ENCODE results near the gene CCDC66.
"Not testable (repeated sequence)": the region's sequence is repeated elsewhere in the genome, so short reads cannot be mapped to it uniquely, and the experiment has no call there.

Gene CCDC66

DNA sequence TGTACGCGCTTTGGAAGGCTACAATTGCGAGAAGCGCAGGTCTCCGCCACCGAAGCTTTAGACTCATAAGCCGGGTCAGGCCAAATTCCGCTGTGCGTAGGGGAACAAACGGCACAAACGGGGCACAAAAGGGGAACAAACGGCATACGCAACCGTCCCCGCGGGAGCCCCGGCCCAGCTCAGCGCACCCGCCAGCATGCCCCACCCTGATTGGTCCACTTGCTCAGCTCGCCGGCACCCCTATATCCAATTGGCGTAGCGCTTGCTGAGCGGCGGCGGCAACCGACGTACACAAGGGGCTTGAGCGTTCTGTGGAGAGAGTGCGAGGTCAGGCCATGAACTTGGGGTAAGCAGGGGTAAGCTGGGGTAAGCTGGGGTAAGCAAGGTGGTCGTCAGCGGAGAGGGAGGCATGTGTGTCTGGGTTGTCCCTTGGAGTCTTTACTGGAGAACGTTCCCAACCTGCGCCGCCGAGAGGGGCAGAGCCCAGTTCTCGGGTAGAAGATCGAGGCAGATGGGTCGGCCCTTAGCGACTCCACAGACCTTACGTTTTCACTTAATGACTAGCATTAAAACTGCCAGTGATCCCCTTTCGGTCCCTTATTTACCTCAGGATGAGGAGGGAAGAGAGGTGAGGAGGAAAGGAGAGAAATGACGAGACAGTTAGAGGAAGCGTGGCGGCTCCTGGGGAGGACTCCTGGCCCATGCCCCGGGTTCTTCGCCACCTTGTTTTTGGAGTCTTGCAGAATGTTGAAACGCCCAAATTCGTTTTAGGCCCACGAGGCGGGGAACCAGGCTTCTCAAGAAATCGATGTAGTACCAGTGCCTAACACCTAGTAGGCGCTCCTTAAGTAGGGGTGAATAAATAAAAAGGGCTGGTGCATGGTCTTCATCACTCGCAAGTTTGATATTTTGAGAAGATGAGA lies at the start of gene CCDC66:
Gene CCDC66 (plus strand): TSS at position 268 of the 923 bp plus-strand sequence. CDS start 68 bp downstream, at position 336.
- DNase-seq (ENCODE audit: low read depth in 2 of 3, low spot score in 2 of 3) = peak; percentile 74 to 90 (median 83)

GRCh38 chr3:56519641-56520040 lies 37.3 kb upstream of the CCDC66 start:
- no peak for DNase-seq (ENCODE audit: low read depth in 2 of 3, low spot score in 2 of 3)

DNA sequence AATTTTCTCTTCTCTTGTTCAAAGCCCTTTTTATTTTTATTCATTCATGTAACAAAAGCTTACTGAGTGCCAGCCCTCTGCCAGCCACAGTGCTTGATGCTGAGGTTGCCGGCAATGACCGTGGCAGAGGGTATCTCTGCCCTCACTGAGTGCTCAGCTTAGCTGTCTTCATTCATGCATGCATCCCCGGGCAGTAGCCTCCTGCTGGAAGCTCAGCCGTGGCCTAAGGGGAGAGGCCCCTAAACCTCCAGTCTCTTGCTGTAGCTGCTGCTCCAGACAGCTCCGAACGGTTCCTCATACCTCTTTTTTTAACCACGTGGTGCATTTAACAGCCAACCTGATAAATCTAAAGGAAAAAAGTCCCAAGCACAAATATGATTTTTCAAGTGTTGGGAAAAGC lies 34.6 kb upstream of the CCDC66 start:
- DNase-seq (ENCODE audit: low read depth in 2 of 3, low spot score in 2 of 3) = no peak

DNA sequence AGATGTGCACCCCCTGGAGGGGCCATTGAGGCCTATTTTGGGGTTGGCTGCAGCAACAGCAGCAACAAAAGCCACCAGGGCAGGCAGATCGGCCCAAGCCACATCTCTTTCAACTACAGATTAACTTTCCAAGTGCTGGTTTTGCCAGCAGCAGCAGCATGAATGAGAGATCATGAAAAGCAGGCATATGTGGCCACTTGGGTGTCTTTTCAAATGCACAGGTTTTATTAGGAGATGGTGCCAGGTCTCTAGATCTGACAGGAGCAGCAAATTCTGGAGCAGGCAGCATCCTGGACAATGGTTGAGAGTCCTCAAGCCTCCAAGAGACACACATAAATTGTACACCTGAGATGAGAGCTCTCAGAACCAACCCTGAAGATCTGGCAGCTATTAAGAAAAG lies 31.7 kb upstream of the CCDC66 start:
- no peak for DNase-seq (ENCODE audit: low read depth in 2 of 3, low spot score in 2 of 3)

DNA sequence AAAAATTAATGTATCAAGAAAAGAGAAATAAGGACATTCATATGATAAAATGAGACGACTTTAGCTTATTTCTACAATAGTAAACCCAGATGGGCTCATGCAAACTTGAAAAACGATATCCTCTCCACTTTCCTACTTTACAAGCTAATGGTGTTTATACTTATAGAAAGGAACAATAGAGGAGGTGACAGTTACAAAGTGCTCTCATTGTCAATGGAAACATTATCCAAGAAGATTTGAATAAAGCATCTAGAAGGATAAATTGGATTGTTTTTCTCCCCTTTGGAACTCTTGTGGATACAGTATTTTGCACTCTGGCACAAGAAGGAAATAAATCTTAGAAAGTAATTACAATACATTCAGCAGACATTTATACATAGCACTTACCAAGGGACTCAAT lies 20.2 kb upstream of the CCDC66 start:
- no peak for DNase-seq (ENCODE audit: low read depth in 2 of 3, low spot score in 2 of 3)

GRCh38 chr3:56547486-56547885 lies 9.5 kb upstream of the CCDC66 start:
- no peak for DNase-seq (ENCODE audit: low read depth in 2 of 3, low spot score in 2 of 3)

GRCh38 chr3:56557831-56558170 lies 826 bp downstream of the CCDC66 start:
- DNase-seq (ENCODE audit: low read depth in 2 of 3, low spot score in 2 of 3) = no peak

DNA sequence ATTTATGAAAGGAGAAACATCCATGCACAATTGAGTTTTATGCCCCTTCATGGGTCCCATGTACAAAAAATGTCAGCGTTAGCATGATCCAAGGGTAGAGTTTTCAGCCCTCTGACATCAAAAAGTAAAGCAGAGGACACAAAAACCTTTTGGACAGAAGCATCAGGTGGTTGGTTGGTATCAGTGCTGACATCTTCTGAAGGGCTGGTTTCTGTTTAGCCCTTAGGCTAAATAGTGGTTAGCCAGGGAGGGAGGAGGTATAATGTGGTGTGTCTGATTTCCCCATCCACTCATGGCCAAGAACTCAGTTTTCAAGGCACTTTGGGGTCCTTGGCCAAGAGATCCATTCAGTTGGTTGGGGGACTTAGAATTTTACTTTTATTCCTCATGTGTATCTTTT lies 16.5 kb downstream of the CCDC66 start:
- no peak for DNase-seq (ENCODE audit: low read depth in 2 of 3, low spot score in 2 of 3)

DNA sequence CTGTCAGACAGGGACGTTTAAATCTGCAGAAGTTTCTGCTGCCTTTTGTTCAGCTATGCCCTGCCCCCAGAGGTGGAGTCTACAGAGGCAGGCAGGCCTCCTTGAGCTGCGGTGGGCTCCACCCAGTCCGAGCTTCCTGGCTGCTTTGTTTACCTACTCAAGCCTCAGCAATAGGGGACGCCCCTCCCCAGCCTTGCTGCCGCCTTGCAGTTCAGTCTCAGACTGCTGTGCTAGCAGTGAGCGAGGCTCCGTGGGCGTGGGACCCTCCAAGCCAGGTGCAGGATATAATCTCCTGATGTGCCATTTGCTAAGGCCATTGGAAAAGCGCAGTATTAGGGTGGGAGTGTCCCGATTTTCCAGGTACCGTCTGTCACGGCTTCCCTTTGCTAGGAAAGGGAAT lies 25.0 kb downstream of the CCDC66 start:
- DNase-seq (ENCODE audit: low read depth in 2 of 3, low spot score in 2 of 3) = not testable (repeated sequence)

GRCh38 chr3:56584275-56584674 lies 27.3 kb downstream of the CCDC66 start:
- DNase-seq (ENCODE audit: low read depth in 2 of 3, low spot score in 2 of 3) = not testable (repeated sequence)

DNA sequence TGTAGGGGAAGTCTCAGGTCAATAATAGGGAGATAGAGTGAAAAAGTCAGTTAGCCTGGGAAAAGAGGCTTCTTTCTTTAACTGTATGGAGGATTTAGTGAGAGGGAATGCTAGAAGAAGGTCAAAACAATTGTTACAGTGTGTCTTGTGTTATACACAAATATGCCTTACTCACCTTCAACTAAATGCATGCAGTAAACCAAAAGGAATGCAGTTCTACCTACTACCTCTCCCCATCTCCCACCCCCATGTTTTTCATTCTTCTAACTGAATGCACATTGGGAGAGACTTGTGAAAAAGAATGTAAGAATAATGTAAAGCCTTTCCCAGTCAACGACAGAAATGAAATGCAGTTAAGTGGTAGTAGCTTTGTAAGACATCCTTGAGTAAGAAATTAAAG lies 33.8 kb downstream of the CCDC66 start:
- DNase-seq (ENCODE audit: low read depth in 2 of 3, low spot score in 2 of 3) = no peak

- no peak for DNase-seq (ENCODE audit: low read depth in 2 of 3, low spot score in 2 of 3)
Observed at GRCh38 chr3:56591262-56591661, 34.3 kb downstream of the CCDC66 start.

DNA sequence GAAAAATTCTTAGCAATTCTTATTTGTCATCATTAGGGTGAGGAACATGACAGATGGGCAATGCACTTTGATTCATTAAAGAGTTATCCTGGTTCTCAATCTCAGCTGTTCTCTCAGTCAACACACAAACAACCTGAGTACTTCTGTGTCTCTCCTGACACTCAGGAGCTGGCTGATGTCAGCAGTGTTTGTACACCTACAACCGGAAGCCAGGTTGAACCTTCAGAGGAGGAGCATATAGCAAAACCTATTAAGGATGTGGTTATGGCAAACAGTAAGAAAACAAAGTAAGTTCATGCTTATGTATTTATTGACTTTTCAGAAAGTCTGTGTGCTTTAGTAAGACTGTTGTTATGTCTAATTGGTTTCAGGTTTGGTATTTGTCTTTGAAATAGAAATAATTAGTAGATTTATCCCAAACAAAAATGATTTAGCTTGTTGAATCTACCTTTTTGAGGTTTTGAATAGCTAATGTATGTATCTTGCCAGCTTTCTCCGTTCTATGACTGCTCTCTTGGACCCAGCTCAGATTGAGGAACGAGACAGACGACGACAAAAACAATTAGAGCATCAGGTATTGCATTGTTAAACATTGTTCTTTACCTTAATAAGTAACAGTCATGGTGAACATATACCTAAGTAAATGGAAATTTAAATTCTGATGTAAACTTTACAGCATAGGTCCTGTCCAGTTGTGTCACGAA lies 36.6 kb downstream of the CCDC66 start:
- DNase-seq (ENCODE audit: low read depth in 2 of 3, low spot score in 2 of 3) = no peak

DNA sequence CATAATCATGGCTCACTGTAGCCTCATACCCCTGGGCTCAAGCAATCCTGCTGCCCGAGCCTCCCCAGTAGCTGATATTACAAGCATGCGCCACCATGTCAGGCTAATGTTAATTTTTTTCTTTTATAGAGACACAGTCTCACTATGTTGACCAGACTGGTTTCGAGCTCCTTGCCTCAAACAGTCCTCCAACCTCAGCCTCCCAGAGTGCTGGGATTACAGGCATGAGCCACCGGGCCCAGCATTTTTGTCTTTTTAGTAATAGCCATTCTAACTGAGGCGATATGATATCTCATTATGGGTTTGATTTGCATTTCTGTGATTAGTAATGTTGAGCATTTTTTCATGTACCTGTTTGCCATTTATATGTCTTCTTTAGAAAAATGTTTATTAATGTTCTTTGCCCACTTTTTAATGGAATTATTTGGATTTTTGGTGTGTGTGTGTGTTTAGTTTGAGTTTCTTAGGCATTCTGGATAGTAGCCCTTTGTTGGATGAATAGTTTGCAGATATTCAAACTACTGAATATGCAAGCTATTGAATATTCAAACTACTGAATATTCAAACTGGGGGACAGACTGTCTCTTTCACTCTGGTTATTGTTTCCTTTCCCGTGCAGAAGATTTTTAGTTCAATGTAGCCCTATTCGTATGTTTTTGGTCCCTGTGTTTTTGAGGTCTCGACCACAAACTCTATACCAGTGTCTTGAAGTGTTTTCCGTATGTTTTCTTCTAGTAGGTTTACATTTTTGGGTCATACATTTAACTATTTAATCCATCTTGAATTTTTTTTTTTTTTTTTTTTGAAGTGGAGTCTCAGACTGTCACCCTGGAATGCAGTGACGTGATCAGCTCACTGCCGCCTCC lies 39.2 kb downstream of the CCDC66 start:
- DNase-seq (ENCODE audit: low read depth in 2 of 3, low spot score in 2 of 3) = no peak

DNA sequence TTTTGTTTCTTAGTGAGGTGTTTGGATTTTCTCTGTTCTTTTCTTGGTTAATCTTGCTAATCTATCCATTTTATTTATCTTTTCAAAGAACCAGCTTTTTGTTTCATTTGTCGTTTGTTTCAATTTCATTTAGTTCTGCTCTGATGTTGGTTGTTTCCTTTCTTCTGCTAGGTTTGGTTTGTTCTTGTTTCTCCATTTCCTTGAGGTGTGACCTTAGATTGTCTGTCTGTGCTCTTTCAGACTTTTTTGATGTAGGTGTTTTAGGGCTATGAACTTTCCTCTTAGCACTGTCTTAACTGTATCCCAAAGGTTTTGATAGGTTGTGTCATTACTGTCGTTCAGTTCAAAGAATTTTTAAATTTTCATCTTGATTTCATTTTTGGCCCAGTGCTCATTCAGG lies 51.5 kb downstream of the CCDC66 start:
- not testable (repeated sequence) for DNase-seq (ENCODE audit: low read depth in 2 of 3, low spot score in 2 of 3)

DNA sequence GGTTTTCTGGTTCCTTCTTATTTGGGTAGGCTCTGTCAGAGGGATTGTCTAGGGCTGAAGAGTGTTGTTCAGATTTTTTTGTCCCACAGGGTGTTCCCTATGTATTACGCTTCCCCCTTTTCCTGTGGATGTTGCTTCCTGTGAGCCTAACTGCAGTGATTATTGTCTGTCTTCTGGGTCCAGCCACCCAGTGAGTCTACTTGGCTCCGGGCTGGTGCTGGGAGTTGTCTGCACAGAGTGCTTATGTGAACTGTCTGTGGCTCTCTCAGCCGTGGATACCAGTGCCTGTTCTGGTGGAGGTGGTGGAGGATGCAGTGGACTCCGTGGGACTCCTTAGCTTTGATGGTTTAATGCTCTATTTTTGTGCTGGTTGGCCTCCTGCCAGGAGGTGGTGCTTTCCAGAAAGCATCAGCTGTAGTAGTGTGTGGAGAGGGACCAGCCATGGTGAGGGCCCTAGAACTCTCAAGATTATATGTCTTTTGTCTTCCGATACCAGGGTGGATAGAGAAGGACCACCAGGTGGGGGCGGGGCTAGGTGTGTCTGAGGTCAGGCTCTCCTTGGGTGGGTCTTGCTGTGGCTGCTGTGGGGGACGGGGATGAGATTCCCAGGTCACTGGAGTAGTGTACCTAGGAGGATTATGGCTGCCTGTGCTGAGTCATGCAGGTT lies 53.8 kb downstream of the CCDC66 start:
- no peak for DNase-seq (ENCODE audit: low read depth in 2 of 3, low spot score in 2 of 3)

GRCh38 chr3:56611364-56611763 lies 54.4 kb downstream of the CCDC66 start:
- no peak for DNase-seq (ENCODE audit: low read depth in 2 of 3, low spot score in 2 of 3)

- DNase-seq (ENCODE audit: low read depth in 2 of 3, low spot score in 2 of 3) = no peak
Observed at GRCh38 chr3:56612146-56612545, 55.2 kb downstream of the CCDC66 start.

DNA sequence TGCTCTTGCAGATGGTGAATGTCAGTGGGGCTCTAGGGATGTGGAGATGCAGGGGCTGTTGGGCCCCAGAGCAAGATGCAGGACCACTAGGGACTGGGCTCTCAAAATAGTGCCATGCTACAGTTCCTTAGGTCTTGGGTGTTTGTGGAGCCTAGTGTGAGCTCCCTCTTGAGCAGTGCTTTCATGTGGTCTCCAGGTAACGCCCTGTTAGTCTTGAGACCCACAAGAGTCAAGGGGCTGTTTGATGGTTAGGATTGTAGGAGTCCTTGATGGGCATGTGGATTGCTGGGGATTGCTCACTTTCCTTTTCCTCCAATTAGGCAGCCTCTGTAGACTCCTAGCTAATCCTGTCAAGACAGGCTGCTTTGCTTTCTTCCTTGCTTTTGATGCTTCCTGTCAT lies 56.0 kb downstream of the CCDC66 start:
- no peak for DNase-seq (ENCODE audit: low read depth in 2 of 3, low spot score in 2 of 3)

GRCh38 chr3:56616478-56617006 lies 59.6 kb downstream of the CCDC66 start:
- DNase-seq (ENCODE audit: low read depth in 2 of 3, low spot score in 2 of 3) = no peak

DNA sequence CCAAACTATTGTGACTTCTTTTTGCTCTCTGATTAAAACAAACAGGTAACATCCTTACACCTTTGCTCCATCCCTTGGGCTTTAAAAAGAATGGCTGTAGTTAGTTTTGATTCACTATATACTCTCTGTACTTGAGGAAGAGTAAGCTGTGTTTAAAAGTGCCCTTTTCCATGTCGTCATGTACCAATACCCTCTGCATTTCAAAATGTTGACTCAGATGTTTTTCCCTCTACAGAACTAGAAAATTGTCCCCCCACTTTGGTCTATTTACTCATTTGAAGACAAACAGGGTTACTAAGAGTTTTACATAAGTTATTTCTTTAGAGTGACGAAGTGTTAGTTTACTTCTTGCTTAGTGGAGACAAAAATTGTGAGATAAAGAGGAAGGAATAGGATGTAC lies 63.4 kb downstream of the CCDC66 start:
- no peak for DNase-seq (ENCODE audit: low read depth in 2 of 3, low spot score in 2 of 3)
